ENCODE results near the gene CLRN1. TPM values are rescaled to one million over a fixed set of nuclear protein-coding genes. Genes with fewer than 3 reads are reported as not detected.

Gene CLRN1
- total and polyA plus RNA-seq, 2 experiments from 2014 or later = not detected

DNA sequence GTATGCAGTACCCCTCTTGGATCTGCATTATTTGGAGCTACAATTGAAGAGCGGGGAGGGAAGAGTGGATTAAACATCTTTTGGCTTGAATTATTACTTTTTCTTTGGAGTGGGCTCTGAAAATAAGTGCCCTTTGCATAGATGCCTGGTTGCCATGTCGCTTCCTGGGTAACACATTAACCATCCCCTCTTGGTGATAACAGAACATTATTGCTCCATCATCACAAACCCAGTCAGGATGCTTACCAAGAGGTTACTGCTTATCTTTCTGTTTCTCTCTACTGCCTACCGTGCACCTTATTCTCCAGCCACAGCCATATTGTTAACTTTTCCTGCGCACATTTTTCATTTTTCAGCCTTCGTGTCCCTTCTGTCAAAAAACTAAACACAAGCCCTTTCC lies 42.7 kb upstream of the CLRN1 start:
- Histone ChIP-seq H3K27me3 (no peaks in the 10 kb centered on the region), H3K27ac (peak overlapping the region; percentile 42), H3K79me2 (no peaks in the 10 kb centered on the region), H3K4me3 (no peak overlapping the region), H3K4me1 (ENCODE audit: insufficient read depth) (peaks cover 23% of the 10 kb centered on the region), H3K36me3 (replicated peaks; ENCODE audit: insufficient read depth, low read depth) (no peaks in the 10 kb centered on the region), H4K20me1 (ENCODE audit: insufficient read depth, poor library complexity, severe bottlenecking) (no peaks in the 10 kb centered on the region), H3K4me2 (peak overlapping the region; percentile 35), H3K9me3 (ENCODE audit: low read depth) (no peaks in the 10 kb centered on the region), H2AFZ (no peak overlapping the region), H3K9me2 (replicated peaks; ENCODE audit: insufficient read depth) (no peaks in the 10 kb centered on the region)
- 72% methylated on average over 5 of the region's 5 CpGs for WGBS (ENCODE audit: low lambda C conversion rate, missing lambda C conversion rate)
- DNase-seq (ENCODE audit: low spot score) = peak; percentile 35
- TF ChIP-seq EZH2phosphoT487 (IDR thresholded peaks at IDR 0.05; ENCODE audit: low read depth, severe bottlenecking, unreplicated experiment) (no peak), EZH2 (IDR thresholded peaks at IDR 0.05; ENCODE audit: borderline replicate concordance) (no peak)
- TF ChIP-seq, protein P1, sequence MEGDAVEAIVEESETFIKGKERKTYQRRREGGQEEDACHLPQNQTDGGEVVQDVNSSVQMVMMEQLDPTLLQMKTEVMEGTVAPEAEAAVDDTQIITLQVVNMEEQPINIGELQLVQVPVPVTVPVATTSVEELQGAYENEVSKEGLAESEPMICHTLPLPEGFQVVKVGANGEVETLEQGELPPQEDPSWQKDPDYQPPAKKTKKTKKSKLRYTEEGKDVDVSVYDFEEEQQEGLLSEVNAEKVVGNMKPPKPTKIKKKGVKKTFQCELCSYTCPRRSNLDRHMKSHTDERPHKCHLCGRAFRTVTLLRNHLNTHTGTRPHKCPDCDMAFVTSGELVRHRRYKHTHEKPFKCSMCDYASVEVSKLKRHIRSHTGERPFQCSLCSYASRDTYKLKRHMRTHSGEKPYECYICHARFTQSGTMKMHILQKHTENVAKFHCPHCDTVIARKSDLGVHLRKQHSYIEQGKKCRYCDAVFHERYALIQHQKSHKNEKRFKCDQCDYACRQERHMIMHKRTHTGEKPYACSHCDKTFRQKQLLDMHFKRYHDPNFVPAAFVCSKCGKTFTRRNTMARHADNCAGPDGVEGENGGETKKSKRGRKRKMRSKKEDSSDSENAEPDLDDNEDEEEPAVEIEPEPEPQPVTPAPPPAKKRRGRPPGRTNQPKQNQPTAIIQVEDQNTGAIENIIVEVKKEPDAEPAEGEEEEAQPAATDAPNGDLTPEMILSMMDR (IDR thresholded peaks at IDR 0.05; ENCODE audit: poor library complexity) = no peak

GRCh38 chr3:151014501-151015018 lies 42.0 kb upstream of the CLRN1 start:
- Histone ChIP-seq H3K9me3 (ENCODE audit: low read depth) (no peaks in the 10 kb centered on the region), H2AFZ (no peak overlapping the region), H3K27ac (peak overlapping the region; percentile 42), H3K27me3 (no peaks in the 10 kb centered on the region), H3K4me3 (no peak overlapping the region), H3K36me3 (replicated peaks; ENCODE audit: insufficient read depth, low read depth) (no peaks in the 10 kb centered on the region), H4K20me1 (ENCODE audit: insufficient read depth, poor library complexity, severe bottlenecking) (no peaks in the 10 kb centered on the region), H3K4me2 (peak overlapping the region; percentile 35), H3K79me2 (no peaks in the 10 kb centered on the region), H3K9me2 (replicated peaks; ENCODE audit: insufficient read depth) (no peaks in the 10 kb centered on the region), H3K4me1 (ENCODE audit: insufficient read depth) (peaks cover 23% of the 10 kb centered on the region)
- peak; percentile 31 for DNase-seq (ENCODE audit: low spot score)
- TF ChIP-seq EZH2phosphoT487 (IDR thresholded peaks at IDR 0.05; ENCODE audit: low read depth, severe bottlenecking, unreplicated experiment) (no peak), EZH2 (IDR thresholded peaks at IDR 0.05; ENCODE audit: borderline replicate concordance) (no peak)
- 31% methylated on average over 4 of the region's 4 CpGs for WGBS (ENCODE audit: low lambda C conversion rate, missing lambda C conversion rate)

DNA sequence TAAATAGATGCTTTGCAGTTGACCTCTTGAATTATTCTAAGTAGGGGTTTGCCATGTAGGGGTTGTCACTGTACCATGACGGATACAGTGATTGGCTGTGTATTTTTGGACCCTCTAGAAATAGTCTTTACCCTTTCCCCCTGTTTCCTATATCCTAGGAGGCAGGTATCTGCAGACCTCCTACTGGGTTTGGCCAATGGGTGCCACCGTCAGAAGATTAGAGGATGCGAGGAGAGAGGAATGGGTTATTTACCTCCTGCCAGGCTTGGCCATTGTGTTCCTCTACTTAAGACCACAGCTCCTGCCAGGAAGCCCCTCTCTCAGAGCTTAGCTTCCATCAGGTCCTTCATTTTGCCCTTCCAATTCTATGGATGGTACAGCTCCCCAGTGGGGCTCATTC lies 40.2 kb upstream of the CLRN1 start:
- H3K4me1 ChIP-seq (ENCODE audit: insufficient read depth) = peaks cover 23% of the 10 kb centered on the region

DNA sequence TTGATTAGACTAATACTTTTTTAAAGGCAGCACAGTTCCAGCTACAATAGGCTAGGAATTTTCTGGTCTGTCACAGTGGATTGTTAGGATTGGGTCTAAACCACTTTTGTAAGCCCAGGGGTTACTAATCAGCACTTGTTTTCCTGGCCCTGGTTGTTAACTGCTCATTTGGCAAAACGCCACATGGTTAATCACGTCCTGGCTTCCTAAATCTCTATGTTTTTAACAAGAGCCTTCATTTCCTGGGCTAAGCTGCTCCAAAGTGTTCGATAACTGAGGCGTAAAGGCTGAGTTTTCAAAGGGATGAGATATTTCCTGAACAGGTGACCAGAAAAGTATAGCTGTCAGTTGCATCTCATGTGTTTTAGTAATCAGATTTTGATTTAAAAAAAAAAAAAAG lies 38.9 kb upstream of the CLRN1 start:
- peaks cover 23% of the 10 kb centered on the region for H3K4me1 ChIP-seq (ENCODE audit: insufficient read depth)
- no peak overlapping the region for H3K4me2 ChIP-seq
- no peaks in the 10 kb centered on the region for H3K9me3 ChIP-seq (ENCODE audit: low read depth)
- no peaks in the 10 kb centered on the region for H3K36me3 ChIP-seq (replicated peaks; ENCODE audit: insufficient read depth, low read depth)
- H3K9me2 ChIP-seq (replicated peaks; ENCODE audit: insufficient read depth) = no peaks in the 10 kb centered on the region
- H2AFZ ChIP-seq = no peak overlapping the region
- no peak for DNase-seq (ENCODE audit: low spot score)
- H3K27ac ChIP-seq = no peak overlapping the region
- H3K79me2 ChIP-seq = no peaks in the 10 kb centered on the region
- WGBS (ENCODE audit: low lambda C conversion rate, missing lambda C conversion rate) = 52% methylated on average over 4 of the region's 4 CpGs
- TF ChIP-seq, protein P1 (IDR thresholded peaks at IDR 0.05; ENCODE audit: poor library complexity) = no peak
- TF ChIP-seq EZH2phosphoT487 (IDR thresholded peaks at IDR 0.05; ENCODE audit: low read depth, severe bottlenecking, unreplicated experiment) (no peak), EZH2 (IDR thresholded peaks at IDR 0.05; ENCODE audit: borderline replicate concordance) (no peak)
- H4K20me1 ChIP-seq (ENCODE audit: insufficient read depth, poor library complexity, severe bottlenecking) = no peaks in the 10 kb centered on the region
- no peak overlapping the region for H3K4me3 ChIP-seq
- H3K27me3 ChIP-seq = no peaks in the 10 kb centered on the region

More for the DNA sequence above, 40.2 kb upstream of the CLRN1 start:
- no peak overlapping the region for H3K4me3 ChIP-seq
- 82% methylated on average over 3 of the region's 3 CpGs for WGBS (ENCODE audit: low lambda C conversion rate, missing lambda C conversion rate)
- H3K9me3 ChIP-seq (ENCODE audit: low read depth) = no peaks in the 10 kb centered on the region
- no peaks in the 10 kb centered on the region for H3K9me2 ChIP-seq (replicated peaks; ENCODE audit: insufficient read depth)
- no peak for DNase-seq (ENCODE audit: low spot score)
- no peaks in the 10 kb centered on the region for H3K79me2 ChIP-seq
- H3K27me3 ChIP-seq = no peaks in the 10 kb centered on the region
- no peak overlapping the region for H3K27ac ChIP-seq
- no peak overlapping the region for H2AFZ ChIP-seq
- TF ChIP-seq EZH2phosphoT487 (IDR thresholded peaks at IDR 0.05; ENCODE audit: low read depth, severe bottlenecking, unreplicated experiment) (no peak), EZH2 (IDR thresholded peaks at IDR 0.05; ENCODE audit: borderline replicate concordance) (no peak)
- TF ChIP-seq, protein P1 (IDR thresholded peaks at IDR 0.05; ENCODE audit: poor library complexity) = no peak
- no peaks in the 10 kb centered on the region for H4K20me1 ChIP-seq (ENCODE audit: insufficient read depth, poor library complexity, severe bottlenecking)
- no peak overlapping the region for H3K4me2 ChIP-seq
- H3K36me3 ChIP-seq (replicated peaks; ENCODE audit: insufficient read depth, low read depth) = no peaks in the 10 kb centered on the region

Measured in hepatocyte (in vitro differentiated cells).